ENCODE results near the gene IFI27L1. TPM values are rescaled to one million over a fixed set of nuclear protein-coding genes. Genes with fewer than 3 reads are reported as not detected.
A peak's percentile ranks its signal among the peaks of the same experiment; 100 is the strongest.

IFI27L1 gene
- polyA plus RNA-seq, 1 donor (not counting 4 experiments of a cell fraction or from before 2014, with no cell fraction given), result 17.4 TPM

DNA sequence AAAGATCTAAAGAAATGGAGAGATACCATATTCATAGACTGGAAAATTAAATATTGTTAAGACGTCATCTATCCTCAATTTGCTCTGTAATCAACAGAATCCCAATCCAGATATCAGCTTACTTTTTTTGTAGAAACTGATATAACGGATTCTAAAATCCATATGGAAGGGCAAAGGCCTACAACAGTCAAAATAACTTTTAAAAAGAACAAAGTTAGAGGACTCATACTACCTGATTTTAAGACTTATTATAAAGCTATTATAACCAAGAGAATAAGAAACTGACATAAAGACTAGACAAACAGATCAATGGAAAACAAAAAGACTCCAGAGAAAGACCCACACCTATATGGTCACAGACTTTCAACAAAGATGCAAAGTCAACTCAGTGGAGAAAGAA, 6.1 kb upstream of the IFI27L1 start:
- dilution Hi-C loops (cut with MboI; ENCODE audit: extremely low pct_ligation_motif_present, low sequenced_read_pairs), result no loop called here

DNA sequence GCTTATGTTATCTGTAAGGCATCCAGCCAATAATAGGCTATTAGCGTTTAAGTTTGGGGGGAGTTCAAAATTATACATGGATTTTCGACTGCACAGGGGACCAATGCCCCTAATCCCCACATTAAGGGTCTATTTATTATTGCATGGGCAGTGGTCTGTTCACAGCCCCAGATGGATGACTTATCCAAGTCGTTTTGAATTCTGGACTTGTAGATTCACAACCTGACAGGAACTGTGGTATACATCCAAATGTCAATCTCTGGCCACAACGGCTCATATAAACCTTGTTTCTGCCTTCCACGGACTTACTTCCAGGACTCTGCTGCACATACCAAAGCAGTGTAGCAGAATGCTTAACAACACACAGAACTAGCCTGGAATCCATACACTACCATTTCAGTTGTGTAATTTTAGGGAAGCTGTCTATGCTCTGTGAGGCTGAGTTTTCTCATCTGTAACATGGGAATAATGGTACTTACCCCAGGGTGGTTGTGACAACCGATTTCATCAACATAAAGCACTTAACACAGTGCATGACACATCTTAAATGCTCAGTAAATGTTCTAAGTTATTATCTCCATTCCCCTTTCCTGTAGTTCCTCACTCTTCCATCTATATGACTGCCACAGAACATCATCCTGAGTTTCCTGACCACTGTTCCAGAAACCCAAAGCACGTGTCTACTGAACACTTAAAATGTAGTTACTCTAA, 3.8 kb upstream of the IFI27L1 start:
- no peak for TF ChIP-seq EZH2 (IDR thresholded peaks at IDR 0.05; ENCODE audit: low read length)
- TF ChIP-seq, protein P1, sequence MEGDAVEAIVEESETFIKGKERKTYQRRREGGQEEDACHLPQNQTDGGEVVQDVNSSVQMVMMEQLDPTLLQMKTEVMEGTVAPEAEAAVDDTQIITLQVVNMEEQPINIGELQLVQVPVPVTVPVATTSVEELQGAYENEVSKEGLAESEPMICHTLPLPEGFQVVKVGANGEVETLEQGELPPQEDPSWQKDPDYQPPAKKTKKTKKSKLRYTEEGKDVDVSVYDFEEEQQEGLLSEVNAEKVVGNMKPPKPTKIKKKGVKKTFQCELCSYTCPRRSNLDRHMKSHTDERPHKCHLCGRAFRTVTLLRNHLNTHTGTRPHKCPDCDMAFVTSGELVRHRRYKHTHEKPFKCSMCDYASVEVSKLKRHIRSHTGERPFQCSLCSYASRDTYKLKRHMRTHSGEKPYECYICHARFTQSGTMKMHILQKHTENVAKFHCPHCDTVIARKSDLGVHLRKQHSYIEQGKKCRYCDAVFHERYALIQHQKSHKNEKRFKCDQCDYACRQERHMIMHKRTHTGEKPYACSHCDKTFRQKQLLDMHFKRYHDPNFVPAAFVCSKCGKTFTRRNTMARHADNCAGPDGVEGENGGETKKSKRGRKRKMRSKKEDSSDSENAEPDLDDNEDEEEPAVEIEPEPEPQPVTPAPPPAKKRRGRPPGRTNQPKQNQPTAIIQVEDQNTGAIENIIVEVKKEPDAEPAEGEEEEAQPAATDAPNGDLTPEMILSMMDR (optimal IDR thresholded peaks at IDR 0.05 in 1 of 3, IDR thresholded peaks at IDR 0.05 in 1 of 3, conservative IDR thresholded peaks at IDR 0.05 in 1 of 3; ENCODE audit: extremely low read depth in 1 of 3, insufficient read depth in 2 of 3, low read length in 3 of 3), result no peak
- Histone ChIP-seq H4K20me1 (ENCODE audit: control insufficient read depth, extremely low read depth, insufficient read depth, low read length) (peaks cover 5% of the 10 kb centered on the region), H3K4me2 (ENCODE audit: control insufficient read depth, extremely low read depth, insufficient read depth, low read depth, low read length) (peak overlapping the region; percentile 41), H3K9me1 (ENCODE audit: control insufficient read depth, extremely low read depth, insufficient read depth, low read length) (no peaks in the 10 kb centered on the region), H3K9me3 (ENCODE audit: control insufficient read depth, low read depth, low read length) (peaks cover 3% of the 10 kb centered on the region), H3K4me3 (ENCODE audit: control insufficient read depth in 2 of 3, extremely low read depth in 1 of 3, insufficient read depth in 2 of 3, low read depth in 1 of 3, low read length in 3 of 3) (peak overlapping the region in 1 of 3 experiments; percentile 15), H3K27me3 (ENCODE audit: control insufficient read depth, extremely low read depth, insufficient read depth, low read length) (no peaks in the 10 kb centered on the region), H2AFZ (ENCODE audit: control insufficient read depth, low read length) (no peak overlapping the region), H3K9ac (ENCODE audit: control insufficient read depth, extremely low read depth, insufficient read depth, low read length) (no peak overlapping the region), H3K36me3 (ENCODE audit: control insufficient read depth in 2 of 2, extremely low read depth in 1 of 2, insufficient read depth in 2 of 2, low read length in 2 of 2) (peaks cover 8 to 16% of the 10 kb centered on the region in 2 experiments), H3K79me2 (ENCODE audit: control insufficient read depth, insufficient read depth, low read length) (peaks cover 88% of the 10 kb centered on the region), H3K27ac (ENCODE audit: control insufficient read depth, insufficient read depth, low read length) (no peak overlapping the region), H3K4me1 (ENCODE audit: control insufficient read depth, extremely low read depth, insufficient read depth, low read length) (peaks cover 30% of the 10 kb centered on the region)
- dilution Hi-C loops (cut with MboI; ENCODE audit: extremely low pct_ligation_motif_present, low sequenced_read_pairs), result no loop called here
- FAIRE-seq, result no peak
- no peak for DNase-seq (ENCODE audit: low read depth, low spot score)

More for the DNA sequence above, 6.1 kb upstream of the IFI27L1 start:
- FAIRE-seq (no peak), DNase-seq (ENCODE audit: low read depth, low spot score) (no peak)
- peaks cover 24% of the 10 kb centered on the region for H3K4me1 ChIP-seq (ENCODE audit: control insufficient read depth, extremely low read depth, insufficient read depth, low read length)
- H3K79me2 ChIP-seq (ENCODE audit: control insufficient read depth, insufficient read depth, low read length), result peaks cover 96% of the 10 kb centered on the region
- H3K9me3 ChIP-seq (ENCODE audit: control insufficient read depth, low read depth, low read length), result peaks cover 4% of the 10 kb centered on the region
- H3K9ac ChIP-seq (ENCODE audit: control insufficient read depth, extremely low read depth, insufficient read depth, low read length), result no peak overlapping the region
- H3K36me3 ChIP-seq (ENCODE audit: control insufficient read depth in 2 of 2, extremely low read depth in 1 of 2, insufficient read depth in 2 of 2, low read length in 2 of 2), result peaks cover 8 to 16% of the 10 kb centered on the region in 2 experiments
- no peak overlapping the region for H2AFZ ChIP-seq (ENCODE audit: control insufficient read depth, low read length)
- H3K27me3 ChIP-seq (ENCODE audit: control insufficient read depth, extremely low read depth, insufficient read depth, low read length), result no peaks in the 10 kb centered on the region
- no peak overlapping the region for H3K4me2 ChIP-seq (ENCODE audit: control insufficient read depth, extremely low read depth, insufficient read depth, low read depth, low read length)
- TF ChIP-seq EZH2 (IDR thresholded peaks at IDR 0.05; ENCODE audit: low read length), result no peak
- TF ChIP-seq, protein P1 (optimal IDR thresholded peaks at IDR 0.05 in 1 of 3, IDR thresholded peaks at IDR 0.05 in 1 of 3, conservative IDR thresholded peaks at IDR 0.05 in 1 of 3; ENCODE audit: extremely low read depth in 1 of 3, insufficient read depth in 2 of 3, low read length in 3 of 3), result no peak
- H3K9me1 ChIP-seq (ENCODE audit: control insufficient read depth, extremely low read depth, insufficient read depth, low read length), result no peaks in the 10 kb centered on the region
- H3K4me3 ChIP-seq (ENCODE audit: control insufficient read depth in 2 of 3, extremely low read depth in 1 of 3, insufficient read depth in 2 of 3, low read depth in 1 of 3, low read length in 3 of 3), result peak overlapping the region in 1 of 3 experiments; percentile 5
- no peak overlapping the region for H3K27ac ChIP-seq (ENCODE audit: control insufficient read depth, insufficient read depth, low read length)
- peaks cover 5% of the 10 kb centered on the region for H4K20me1 ChIP-seq (ENCODE audit: control insufficient read depth, extremely low read depth, insufficient read depth, low read length)

All from keratinocyte (primary cell).